Keratinocyte (primary cell): ENCODE results near the gene TMC8. TPM values are rescaled to one million over a fixed set of nuclear protein-coding genes. Genes with fewer than 3 reads are reported as not detected.
A peak's percentile ranks its signal among the peaks of the same experiment; 100 is the strongest.

Experiments used
- DNase-seq: peaks from one replicate; pipeline ENCODE4 v3.0.0-alpha.2; 2011; ENCODE audit warnings: low read depth, missing footprints, low spot score
- FAIRE-seq: peaks from 2 replicates; lab custom pipeline; 2011; peaks lifted over from hg19 to GRCh38; lab: Jason Lieb, UNC
- H2AFZ ChIP-seq: 2 replicates; pipeline ENCODE4 v1.6.0; 2012; ENCODE audit warnings: low read length, control low read depth, inconsistent platforms; ENCODE audit not compliant: control insufficient read depth
- H3K27ac ChIP-seq: 2 replicates; pipeline ENCODE4 v1.5.1; 2011; ENCODE audit warnings: low read length; ENCODE audit not compliant: control insufficient read depth, insufficient read depth
- H3K27me3 ChIP-seq: 3 replicates; pipeline ENCODE4 v1.6.0; 2011; ENCODE audit warnings: low read length; ENCODE audit not compliant: control insufficient read depth, insufficient read depth; ENCODE audit errors: extremely low read depth
- H3K36me3 ChIP-seq, 2 experiments: 2 replicates in 1 of 2; 3 replicates in 1 of 2; pipeline ENCODE4 v1.5.1; 2011; ENCODE audit warnings: low read length in 2 of 2, mild to moderate bottlenecking in 1 of 2; ENCODE audit not compliant: control insufficient read depth in 2 of 2, insufficient read depth in 2 of 2; ENCODE audit errors: extremely low read depth in 1 of 2
- H3K4me1 ChIP-seq: 3 replicates; pipeline ENCODE4 v1.5.1; 2011; ENCODE audit warnings: low read length; ENCODE audit not compliant: control insufficient read depth, insufficient read depth; ENCODE audit errors: extremely low read depth
- H3K4me2 ChIP-seq: 3 replicates; pipeline ENCODE4 v1.6.0; 2011; ENCODE audit warnings: low read depth, low read length; ENCODE audit not compliant: control insufficient read depth, insufficient read depth; ENCODE audit errors: extremely low read depth
- H3K4me3 ChIP-seq, 3 experiments: fragments of 200-600 bp in 1 of 3; sonication (generic) in 1 of 3; 2 replicates in 2 of 3; 3 replicates in 1 of 3; pipeline ENCODE4 v1.5.1; 2011 to 2016; ENCODE audit warnings: low read length in 3 of 3, mild to moderate bottlenecking in 3 of 3, control low read depth in 2 of 3, inconsistent platforms in 1 of 3, low read depth in 1 of 3, mixed read lengths in 1 of 3, mixed run types in 1 of 3, moderate library complexity in 1 of 3; ENCODE audit not compliant: control insufficient read depth in 2 of 3, insufficient read depth in 2 of 3; ENCODE audit errors: extremely low read depth in 1 of 3
- H3K79me2 ChIP-seq: 2 replicates; pipeline ENCODE4 v1.6.0; 2012; ENCODE audit warnings: low read length; ENCODE audit not compliant: control insufficient read depth, insufficient read depth
- H3K9ac ChIP-seq: 3 replicates; pipeline ENCODE4 v1.6.0; 2011; ENCODE audit warnings: low read length; ENCODE audit not compliant: control insufficient read depth, insufficient read depth; ENCODE audit errors: extremely low read depth
- H3K9me1 ChIP-seq: 3 replicates; pipeline ENCODE4 v1.6.0; 2011; ENCODE audit warnings: low read length; ENCODE audit not compliant: control insufficient read depth, insufficient read depth; ENCODE audit errors: extremely low read depth
- H3K9me3 ChIP-seq: 2 replicates; pipeline ENCODE4 v1.5.1; 2012; ENCODE audit warnings: low read depth, low read length; ENCODE audit not compliant: control insufficient read depth
- H4K20me1 ChIP-seq: 3 replicates; pipeline ENCODE4 v1.6.0; 2011; ENCODE audit warnings: low read length; ENCODE audit not compliant: control insufficient read depth, insufficient read depth; ENCODE audit errors: extremely low read depth
- EZH2 ChIP-seq: IDR thresholded peaks from one replicate; pipeline ENCODE4 v1.6.1; 2012; ENCODE audit warnings: inconsistent platforms, mild to moderate bottlenecking, low read length, moderate library complexity
- dilution Hi-C: fragments of 300-500 bp; cut with MboI; formaldehyde crosslinking; loops from one replicate; pipeline ENCODE4 v1.7.0; 2020; ENCODE audit warnings: low sequenced_read_pairs; ENCODE audit not compliant: extremely low pct_ligation_motif_present
- polyA plus RNA-seq, 5 experiments: library from polyadenylated mRNA; depleted of rRNA in 3 of 5; stranded (reverse) in 3 of 5; stranded (forward) in 1 of 5; unstranded in 1 of 5; fragments of >200 nt; gene quantifications; 1 replicate in 1 of 5; 2 replicates in 3 of 5; 3 replicates in 1 of 5; pipeline versions ENCODE4 v1.2.1 to v1.2.3, GENCODE V29; 2011 to 2012; ENCODE audit warnings: missing spikeins in 2 of 5, low read depth in 1 of 5, low replicate concordance in 1 of 5
- TF ChIP-seq, protein P1 (sequence below), 3 experiments: IDR thresholded peaks in 1 of 3; conservative IDR thresholded peaks in 1 of 3; optimal IDR thresholded peaks in 1 of 3; 2 replicates in 2 of 3; 3 replicates in 1 of 3; pipeline versions ENCODE3 to v1.5.1; 2011; ENCODE audit warnings: low read length in 3 of 3, mild to moderate bottlenecking in 3 of 3, moderate library complexity in 2 of 3, control low read depth in 1 of 3, inconsistent platforms in 1 of 3; ENCODE audit not compliant: insufficient read depth in 2 of 3; ENCODE audit errors: extremely low read depth in 1 of 3

Gene TMC8
- polyA plus RNA-seq, 1 donor (not counting 4 experiments of a cell fraction or from before 2014, with no cell fraction given), result 0.14 TPM

DNA sequence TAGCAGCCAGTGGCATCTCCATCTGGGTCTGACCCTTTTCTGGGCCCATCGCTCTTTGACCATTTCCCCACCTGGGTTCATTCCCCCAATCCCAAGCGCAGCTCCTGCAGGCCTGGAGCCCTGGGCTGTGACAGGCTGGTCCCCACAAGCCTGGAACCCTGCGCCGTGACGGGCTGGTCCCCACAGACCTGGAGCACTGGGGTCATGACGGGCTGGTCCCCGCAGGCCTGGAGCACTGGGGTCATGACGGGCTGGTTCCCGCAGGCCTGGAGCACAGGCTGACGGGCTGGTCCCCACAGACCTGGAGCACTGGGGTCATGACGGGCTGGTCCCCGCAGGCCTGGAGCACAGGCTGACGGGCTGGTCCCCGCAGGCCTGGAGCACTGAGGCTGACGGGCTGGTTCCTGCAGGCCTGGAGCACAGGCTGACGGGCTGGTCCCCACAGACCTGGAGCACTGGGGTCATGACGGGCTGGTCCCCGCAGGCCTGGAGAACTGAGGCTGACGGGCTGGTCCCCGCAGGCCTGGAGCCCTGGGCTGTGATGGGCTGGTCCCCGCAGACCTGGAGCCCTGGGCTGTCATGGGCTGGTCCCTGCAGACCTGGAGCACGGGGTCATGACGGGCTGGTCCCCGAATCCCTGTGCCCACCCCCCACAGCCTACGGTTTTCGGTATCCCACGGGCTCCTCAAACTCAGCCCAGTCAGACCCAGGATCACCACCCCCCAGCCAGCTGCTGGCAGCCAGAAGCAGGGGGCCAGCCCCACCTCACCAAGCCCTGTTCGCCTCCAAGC is 18.6 kb upstream of the TMC8 start:
- no peak for FAIRE-seq

DNA sequence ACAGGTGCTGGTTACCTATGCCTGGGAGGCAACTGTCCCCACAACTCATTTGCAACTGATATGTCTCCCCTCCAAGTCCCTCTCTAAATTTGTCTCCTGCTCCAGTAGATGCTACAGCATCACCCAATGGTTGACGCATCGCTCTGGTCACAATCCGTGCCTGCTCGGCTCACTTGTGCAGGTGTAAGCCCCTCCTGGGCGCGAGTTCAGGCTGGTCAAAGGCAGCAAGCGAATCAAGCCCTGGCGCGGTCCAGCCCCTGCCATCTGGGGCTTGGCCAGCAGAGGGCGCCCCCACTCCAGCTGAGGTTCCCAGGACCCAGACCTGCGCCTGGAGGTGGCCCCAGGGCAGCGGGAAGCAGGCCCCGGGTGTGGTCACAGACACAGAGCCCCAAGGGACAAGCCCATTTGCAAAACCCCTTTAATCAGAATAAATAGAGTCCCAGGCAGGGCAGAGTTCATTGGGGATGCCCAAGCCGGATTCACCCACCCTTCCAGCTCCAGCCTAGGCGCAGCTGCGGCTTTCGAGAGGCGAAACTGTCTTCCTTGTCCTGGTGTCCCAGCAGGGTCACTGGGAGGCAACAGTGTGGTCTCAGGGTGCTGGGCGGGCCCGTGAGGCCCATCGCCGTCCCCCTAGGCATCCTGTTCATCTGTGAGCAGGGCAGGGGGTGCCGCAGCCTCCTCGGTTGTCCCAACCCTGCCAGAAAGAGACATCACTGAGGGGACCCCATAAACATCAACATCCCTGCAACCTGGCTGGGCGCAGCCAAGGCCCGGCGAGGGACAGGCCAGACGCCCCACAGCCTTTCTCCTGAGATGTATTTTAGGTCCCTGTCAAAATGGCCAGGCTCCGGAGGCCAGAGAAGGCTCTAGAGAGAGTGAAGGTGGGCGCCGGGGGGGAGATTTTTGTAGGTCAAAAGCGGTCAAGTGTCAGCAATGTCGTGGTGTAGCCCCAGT is 17.8 kb upstream of the TMC8 start:
- TF ChIP-seq, protein P1, sequence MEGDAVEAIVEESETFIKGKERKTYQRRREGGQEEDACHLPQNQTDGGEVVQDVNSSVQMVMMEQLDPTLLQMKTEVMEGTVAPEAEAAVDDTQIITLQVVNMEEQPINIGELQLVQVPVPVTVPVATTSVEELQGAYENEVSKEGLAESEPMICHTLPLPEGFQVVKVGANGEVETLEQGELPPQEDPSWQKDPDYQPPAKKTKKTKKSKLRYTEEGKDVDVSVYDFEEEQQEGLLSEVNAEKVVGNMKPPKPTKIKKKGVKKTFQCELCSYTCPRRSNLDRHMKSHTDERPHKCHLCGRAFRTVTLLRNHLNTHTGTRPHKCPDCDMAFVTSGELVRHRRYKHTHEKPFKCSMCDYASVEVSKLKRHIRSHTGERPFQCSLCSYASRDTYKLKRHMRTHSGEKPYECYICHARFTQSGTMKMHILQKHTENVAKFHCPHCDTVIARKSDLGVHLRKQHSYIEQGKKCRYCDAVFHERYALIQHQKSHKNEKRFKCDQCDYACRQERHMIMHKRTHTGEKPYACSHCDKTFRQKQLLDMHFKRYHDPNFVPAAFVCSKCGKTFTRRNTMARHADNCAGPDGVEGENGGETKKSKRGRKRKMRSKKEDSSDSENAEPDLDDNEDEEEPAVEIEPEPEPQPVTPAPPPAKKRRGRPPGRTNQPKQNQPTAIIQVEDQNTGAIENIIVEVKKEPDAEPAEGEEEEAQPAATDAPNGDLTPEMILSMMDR (optimal IDR thresholded peaks at IDR 0.05 in 1 of 3, IDR thresholded peaks at IDR 0.05 in 1 of 3, conservative IDR thresholded peaks at IDR 0.05 in 1 of 3; ENCODE audit: extremely low read depth in 1 of 3, insufficient read depth in 2 of 3, low read length in 3 of 3), result peak; percentile 92 to 98 (median 97)
- no peak for TF ChIP-seq EZH2
- H4K20me1 ChIP-seq, result peaks cover 3% of the 10 kb centered on the region
- no peak overlapping the region for H3K27ac ChIP-seq
- no peak for DNase-seq
- H3K36me3 ChIP-seq, result peaks cover 0 to 15% of the 10 kb centered on the region in 2 experiments
- H2AFZ ChIP-seq, result no peak overlapping the region
- peaks cover 2% of the 10 kb centered on the region for H3K27me3 ChIP-seq
- H3K4me1 ChIP-seq, result no peaks in the 10 kb centered on the region
- H3K79me2 ChIP-seq, result no peaks in the 10 kb centered on the region
- FAIRE-seq, result no peak
- H3K4me3 ChIP-seq, result no peak overlapping the region
- H3K9me1 ChIP-seq, result no peaks in the 10 kb centered on the region
- H3K9me3 ChIP-seq, result no peaks in the 10 kb centered on the region
- no peak overlapping the region for H3K4me2 ChIP-seq
- no peak overlapping the region for H3K9ac ChIP-seq
- dilution Hi-C loops, result no loop called here

More for the DNA sequence above, 18.6 kb upstream of the TMC8 start:
- Histone ChIP-seq H4K20me1 (peaks cover 3% of the 10 kb centered on the region), H2AFZ (no peak overlapping the region), H3K36me3 (peaks cover 0 to 13% of the 10 kb centered on the region in 2 experiments), H3K79me2 (no peaks in the 10 kb centered on the region), H3K9ac (no peak overlapping the region), H3K9me1 (no peaks in the 10 kb centered on the region), H3K27ac (no peak overlapping the region), H3K9me3 (no peaks in the 10 kb centered on the region), H3K4me1 (no peaks in the 10 kb centered on the region), H3K4me2 (no peak overlapping the region), H3K4me3 (no peak overlapping the region), H3K27me3 (peaks cover 2% of the 10 kb centered on the region)
- no peak for DNase-seq
- dilution Hi-C loops, result no loop called here
- TF ChIP-seq, protein P1 (optimal IDR thresholded peaks at IDR 0.05 in 1 of 3, IDR thresholded peaks at IDR 0.05 in 1 of 3, conservative IDR thresholded peaks at IDR 0.05 in 1 of 3; ENCODE audit: extremely low read depth in 1 of 3, insufficient read depth in 2 of 3, low read length in 3 of 3), result no peak
- no peak for TF ChIP-seq EZH2
